Natural killer cell (primary cell): ENCODE measurements around the gene LAMC3. TPM values are rescaled to one million over a fixed set of nuclear protein-coding genes. Genes with fewer than 3 reads are reported as not detected.

Experiments
- ATAC-seq, 3 donors: fragments of 150-1000 bp in 2 of 3; fragments of 200-7000 bp in 1 of 3; cut with Tn5 transposase; 1 replicate in 1 of 3; 2 replicates in 2 of 3; pipeline ENCODE4 v1.10.0; 2021; ENCODE audit warnings: mild to moderate bottlenecking in 2 of 3, moderate library complexity in 2 of 3
- DNase-seq, 2 donors: peaks; one replicate each; pipeline versions ENCODE4 v3.0.0 to v3.0.0-alpha.2; 2013 to 2021; ENCODE audit warnings: mixed read lengths in 1 of 2
- H3K27ac ChIP-seq: one replicate; pipeline ENCODE4 v1.5.1; 2013; ENCODE audit warnings: mild to moderate bottlenecking, low read length
- H3K27me3 ChIP-seq: one replicate; pipeline ENCODE4 v1.6.1; 2013; ENCODE audit warnings: low read length; ENCODE audit not compliant: control insufficient read depth, insufficient read depth
- H3K36me3 ChIP-seq: one replicate; pipeline ENCODE4 v1.6.1; 2013; ENCODE audit warnings: low read length; ENCODE audit not compliant: control insufficient read depth, insufficient read depth
- H3K4me1 ChIP-seq: one replicate; pipeline ENCODE4 v1.6.1; 2013; ENCODE audit warnings: low read length; ENCODE audit not compliant: control insufficient read depth, insufficient read depth
- H3K4me3 ChIP-seq: one replicate; pipeline ENCODE4 v1.5.1; 2013; ENCODE audit warnings: low read length
- H3K9me3 ChIP-seq: one replicate; pipeline ENCODE4 v1.6.1; 2013; ENCODE audit warnings: low read length; ENCODE audit not compliant: control insufficient read depth, insufficient read depth
- H3K27ac Mint-ChIP-seq, 2 donors: one replicate each; pipeline ENCODE4 v1.8.0; 2022; ENCODE audit warnings: mild to moderate bottlenecking in 2 of 2, mixed read lengths in 2 of 2, moderate library complexity in 1 of 2
- H3K27me3 Mint-ChIP-seq, 2 donors: one replicate each; pipeline ENCODE4 v1.8.0; 2022; ENCODE audit warnings: low read depth in 2 of 2, mixed read lengths in 2 of 2
- H3K36me3 Mint-ChIP-seq: one replicate; pipeline ENCODE4 v1.8.0; 2022; ENCODE audit warnings: mixed read lengths
- H3K4me1 Mint-ChIP-seq, 2 donors: one replicate each; pipeline ENCODE4 v1.8.0; 2022; ENCODE audit warnings: mixed read lengths in 2 of 2
- H3K4me3 Mint-ChIP-seq: one replicate; pipeline ENCODE4 v1.8.0; 2022; ENCODE audit warnings: mild to moderate bottlenecking, moderate library complexity, mixed read lengths
- H3K9me3 Mint-ChIP-seq, 2 donors: one replicate each; pipeline ENCODE4 v1.8.0; 2022; ENCODE audit warnings: mixed read lengths in 2 of 2
- WGBS: methylation state at CpG from one replicate; pipeline ENCODE4 v1.1.7; 2013; ENCODE audit warnings: missing lambda C conversion rate; ENCODE audit not compliant: insufficient coverage; 5-methylcytosine and 5-hydroxymethylcytosine counted together
- intact Hi-C: fragments of 100-400 bp; cut with micrococcal nuclease; formaldehyde crosslinking; loops from one replicate; pipeline ENCODE4 v1.14.2; 2022
- total RNA-seq, 4 donors: library from RNA; stranded (reverse); fragments of 120-200 nt in 1 of 4; gene quantifications; one replicate each; pipeline versions ENCODE4 v1.2.3 to v1.2.4, GENCODE V29; 2013 to 2022
- TF ChIP-seq, protein P1 (sequence below): fragments of 200-600 bp; IDR thresholded peaks from one replicate; pipeline ENCODE4 v1.8.0; 2022; ENCODE audit warnings: antibody characterized with exemption

LAMC3 gene
- total RNA-seq, 3 donors from 2014 or later (not counting 1 experiment from before 2014, with no cell fraction given), result not detected

DNA sequence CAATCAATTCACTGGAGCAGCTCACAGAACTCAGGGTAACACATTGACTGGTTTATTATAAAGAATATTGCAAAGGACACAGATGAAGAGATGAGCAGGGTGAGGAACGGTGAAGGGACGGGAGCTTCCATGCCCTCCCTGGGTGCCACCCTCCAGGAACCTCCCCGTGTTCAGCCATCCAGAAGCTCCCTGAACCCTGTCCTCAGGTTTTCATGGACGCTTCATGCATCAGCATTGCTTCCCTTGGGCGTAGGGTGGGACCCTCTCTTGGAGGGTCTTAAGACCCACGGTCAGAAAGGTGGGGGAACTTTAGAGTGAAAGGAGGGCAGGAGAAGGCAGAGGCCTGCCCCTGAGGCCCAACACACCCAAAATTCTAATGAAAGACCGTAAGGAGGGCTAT lies 12.8 kb downstream of the LAMC3 start:
- 86% methylated on average over 6 of the region's 7 CpGs for WGBS
- Histone ChIP-seq H3K4me3 (no peak overlapping the region), H3K27ac (no peak overlapping the region), H3K36me3 (no peaks in the 10 kb centered on the region), H3K9me3 (no peaks in the 10 kb centered on the region), H3K4me1 (no peaks in the 10 kb centered on the region), H3K27me3 (no peaks in the 10 kb centered on the region)
- ATAC-seq, result no peak
- intact Hi-C loops, result no loop called here
- H3K36me3 Mint-ChIP-seq, result no peaks in the 10 kb centered on the region
- no peaks in the 10 kb centered on the region for H3K9me3 Mint-ChIP-seq
- TF ChIP-seq, protein P1, sequence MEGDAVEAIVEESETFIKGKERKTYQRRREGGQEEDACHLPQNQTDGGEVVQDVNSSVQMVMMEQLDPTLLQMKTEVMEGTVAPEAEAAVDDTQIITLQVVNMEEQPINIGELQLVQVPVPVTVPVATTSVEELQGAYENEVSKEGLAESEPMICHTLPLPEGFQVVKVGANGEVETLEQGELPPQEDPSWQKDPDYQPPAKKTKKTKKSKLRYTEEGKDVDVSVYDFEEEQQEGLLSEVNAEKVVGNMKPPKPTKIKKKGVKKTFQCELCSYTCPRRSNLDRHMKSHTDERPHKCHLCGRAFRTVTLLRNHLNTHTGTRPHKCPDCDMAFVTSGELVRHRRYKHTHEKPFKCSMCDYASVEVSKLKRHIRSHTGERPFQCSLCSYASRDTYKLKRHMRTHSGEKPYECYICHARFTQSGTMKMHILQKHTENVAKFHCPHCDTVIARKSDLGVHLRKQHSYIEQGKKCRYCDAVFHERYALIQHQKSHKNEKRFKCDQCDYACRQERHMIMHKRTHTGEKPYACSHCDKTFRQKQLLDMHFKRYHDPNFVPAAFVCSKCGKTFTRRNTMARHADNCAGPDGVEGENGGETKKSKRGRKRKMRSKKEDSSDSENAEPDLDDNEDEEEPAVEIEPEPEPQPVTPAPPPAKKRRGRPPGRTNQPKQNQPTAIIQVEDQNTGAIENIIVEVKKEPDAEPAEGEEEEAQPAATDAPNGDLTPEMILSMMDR, result no peak
- no peak overlapping the region for H3K27ac Mint-ChIP-seq
- no peaks in the 10 kb centered on the region for H3K4me1 Mint-ChIP-seq
- DNase-seq, result no peak
- peaks cover 6 to 12% of the 10 kb centered on the region in 2 donors for H3K27me3 Mint-ChIP-seq
- no peak overlapping the region for H3K4me3 Mint-ChIP-seq

DNA sequence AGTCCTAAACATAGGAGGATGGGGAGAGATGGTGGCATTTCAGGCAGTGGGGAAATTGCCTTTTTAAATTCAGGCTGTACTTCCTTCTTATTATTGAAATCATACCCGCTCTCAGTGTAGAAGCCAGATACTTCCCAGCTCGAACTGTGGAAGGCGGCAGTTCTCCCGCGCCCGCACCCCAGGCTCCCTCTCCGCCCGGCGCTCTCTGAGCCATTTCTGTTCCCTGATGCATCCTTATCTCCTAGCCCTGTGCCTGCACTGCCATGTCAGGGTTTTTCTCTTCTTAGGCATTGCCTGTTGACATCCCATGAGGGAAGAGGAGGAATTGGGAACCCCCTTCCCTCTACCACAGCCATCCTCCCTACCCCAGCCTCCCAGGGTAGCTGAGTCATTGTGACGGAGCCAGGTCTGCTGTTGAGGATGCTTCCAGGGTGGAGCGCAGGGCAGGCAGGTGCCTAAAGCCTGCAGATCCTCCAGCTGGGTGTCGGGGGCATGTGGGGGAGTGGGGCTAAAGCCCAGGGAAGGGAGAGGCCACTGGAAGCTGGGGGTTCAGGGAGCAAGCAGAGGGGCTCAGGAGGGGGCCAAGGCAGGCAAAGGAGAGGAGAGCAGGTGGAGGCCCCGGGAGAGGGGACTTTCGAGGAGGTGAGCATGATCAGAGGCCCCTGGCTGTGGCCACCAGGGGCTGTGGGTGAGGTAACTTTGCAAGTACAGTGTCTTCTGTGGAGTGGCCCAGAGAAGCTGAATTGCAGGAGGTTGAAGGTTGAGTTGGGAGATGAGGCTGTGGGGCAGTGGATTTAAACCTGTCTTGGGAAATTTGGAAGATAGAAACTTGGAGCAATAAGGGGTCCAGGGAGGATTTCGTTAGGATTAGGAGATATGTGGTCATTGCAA lies 16.2 kb downstream of the LAMC3 start:
- H3K27me3 ChIP-seq, result no peaks in the 10 kb centered on the region
- ATAC-seq, result no peak
- TF ChIP-seq, protein P1, result no peak
- DNase-seq, result no peak
- H3K4me3 ChIP-seq, result no peak overlapping the region
- intact Hi-C loops, result no loop called here
- no peak overlapping the region for H3K27ac ChIP-seq
- no peaks in the 10 kb centered on the region for H3K4me1 Mint-ChIP-seq
- no peaks in the 10 kb centered on the region for H3K36me3 Mint-ChIP-seq
- no peaks in the 10 kb centered on the region for H3K36me3 ChIP-seq
- no peaks in the 10 kb centered on the region for H3K9me3 ChIP-seq
- peaks cover 4 to 8% of the 10 kb centered on the region in 2 donors for H3K27me3 Mint-ChIP-seq
- H3K4me1 ChIP-seq, result no peaks in the 10 kb centered on the region
- H3K27ac Mint-ChIP-seq, result no peak overlapping the region
- no peaks in the 10 kb centered on the region for H3K9me3 Mint-ChIP-seq
- 87% methylated on average over 15 of the region's 15 CpGs for WGBS
- H3K4me3 Mint-ChIP-seq, result no peak overlapping the region

DNA sequence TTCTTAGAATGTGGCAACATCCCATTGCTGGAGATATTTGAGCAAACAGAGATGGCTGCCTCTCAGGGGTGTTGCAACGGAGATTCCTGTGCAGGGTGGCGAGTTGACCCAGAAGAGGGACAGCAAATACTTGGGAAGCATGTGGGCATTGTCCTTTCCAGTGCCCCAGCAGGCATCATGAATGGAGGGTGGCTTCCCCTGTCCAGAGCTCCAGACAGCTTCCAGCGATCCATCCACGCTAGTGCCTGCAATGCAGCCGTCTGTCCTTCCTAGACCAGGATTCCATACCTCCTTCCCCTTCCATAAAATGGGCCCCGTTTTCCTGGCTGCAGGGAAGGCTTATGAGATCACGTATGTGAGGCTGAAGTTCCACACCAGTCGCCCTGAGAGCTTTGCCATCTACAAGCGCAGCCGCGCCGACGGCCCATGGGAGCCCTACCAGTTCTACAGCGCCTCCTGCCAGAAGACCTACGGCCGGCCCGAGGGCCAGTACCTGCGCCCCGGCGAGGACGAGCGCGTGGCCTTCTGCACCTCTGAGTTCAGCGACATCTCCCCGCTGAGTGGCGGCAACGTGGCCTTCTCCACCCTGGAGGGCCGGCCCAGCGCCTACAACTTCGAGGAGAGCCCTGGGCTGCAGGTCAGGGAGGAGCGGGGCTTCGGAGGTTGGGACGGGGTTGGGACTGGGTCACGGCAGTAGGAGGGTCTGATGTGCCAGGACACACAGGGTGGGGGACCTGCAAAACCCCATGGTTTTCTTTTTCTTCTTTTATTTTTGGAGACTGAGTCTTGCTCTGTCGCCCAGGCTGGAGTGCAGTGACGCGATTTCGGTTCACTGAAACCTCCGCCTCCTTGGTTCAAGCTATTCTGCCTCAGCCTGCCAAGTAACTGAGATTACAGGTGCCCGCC lies 17.2 kb downstream of the LAMC3 start:
- Histone ChIP-seq H3K27me3 (no peaks in the 10 kb centered on the region), H3K9me3 (no peaks in the 10 kb centered on the region), H3K4me3 (no peak overlapping the region), H3K27ac (no peak overlapping the region), H3K4me1 (no peaks in the 10 kb centered on the region), H3K36me3 (no peaks in the 10 kb centered on the region)
- Mint-ChIP-seq H3K9me3 (no peaks in the 10 kb centered on the region), H3K4me3 (no peak overlapping the region), H3K27me3 (peaks cover 4% of the 10 kb centered on the region in 2 donors), H3K4me1 (no peaks in the 10 kb centered on the region), H3K27ac (no peak overlapping the region), H3K36me3 (no peaks in the 10 kb centered on the region)
- TF ChIP-seq, protein P1, result no peak
- no peak for ATAC-seq
- no peak for DNase-seq
- intact Hi-C loops, result no loop called here
- WGBS, result 92% methylated on average over 40 of the region's 40 CpGs
